ENCODE measurements around the gene BLID. TPM values are rescaled to one million over a fixed set of nuclear protein-coding genes. Genes with fewer than 3 reads are reported as not detected.

BLID gene
- total and polyA plus RNA-seq, 2 experiments from 2014 or later = not detected

DNA sequence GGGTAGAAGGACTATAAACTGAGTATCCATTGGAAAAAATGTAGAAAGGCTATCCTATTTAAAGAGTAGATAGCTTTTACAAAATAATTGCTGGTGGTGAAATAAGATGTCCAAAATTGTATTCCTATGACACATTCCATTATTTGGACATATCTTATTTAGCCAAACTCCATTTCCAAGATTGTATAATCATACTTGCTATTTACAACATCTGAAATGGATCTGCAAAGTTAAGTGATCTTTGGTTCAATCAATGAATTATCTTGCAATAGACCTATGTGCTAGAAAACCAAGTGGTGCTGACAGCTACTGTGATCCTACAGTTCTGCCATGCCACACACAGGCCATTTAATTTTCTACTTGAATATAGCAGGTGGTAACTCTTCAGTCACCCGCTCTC, 11.0 kb upstream of the BLID start (continued):
- TF ChIP-seq, protein P1, sequence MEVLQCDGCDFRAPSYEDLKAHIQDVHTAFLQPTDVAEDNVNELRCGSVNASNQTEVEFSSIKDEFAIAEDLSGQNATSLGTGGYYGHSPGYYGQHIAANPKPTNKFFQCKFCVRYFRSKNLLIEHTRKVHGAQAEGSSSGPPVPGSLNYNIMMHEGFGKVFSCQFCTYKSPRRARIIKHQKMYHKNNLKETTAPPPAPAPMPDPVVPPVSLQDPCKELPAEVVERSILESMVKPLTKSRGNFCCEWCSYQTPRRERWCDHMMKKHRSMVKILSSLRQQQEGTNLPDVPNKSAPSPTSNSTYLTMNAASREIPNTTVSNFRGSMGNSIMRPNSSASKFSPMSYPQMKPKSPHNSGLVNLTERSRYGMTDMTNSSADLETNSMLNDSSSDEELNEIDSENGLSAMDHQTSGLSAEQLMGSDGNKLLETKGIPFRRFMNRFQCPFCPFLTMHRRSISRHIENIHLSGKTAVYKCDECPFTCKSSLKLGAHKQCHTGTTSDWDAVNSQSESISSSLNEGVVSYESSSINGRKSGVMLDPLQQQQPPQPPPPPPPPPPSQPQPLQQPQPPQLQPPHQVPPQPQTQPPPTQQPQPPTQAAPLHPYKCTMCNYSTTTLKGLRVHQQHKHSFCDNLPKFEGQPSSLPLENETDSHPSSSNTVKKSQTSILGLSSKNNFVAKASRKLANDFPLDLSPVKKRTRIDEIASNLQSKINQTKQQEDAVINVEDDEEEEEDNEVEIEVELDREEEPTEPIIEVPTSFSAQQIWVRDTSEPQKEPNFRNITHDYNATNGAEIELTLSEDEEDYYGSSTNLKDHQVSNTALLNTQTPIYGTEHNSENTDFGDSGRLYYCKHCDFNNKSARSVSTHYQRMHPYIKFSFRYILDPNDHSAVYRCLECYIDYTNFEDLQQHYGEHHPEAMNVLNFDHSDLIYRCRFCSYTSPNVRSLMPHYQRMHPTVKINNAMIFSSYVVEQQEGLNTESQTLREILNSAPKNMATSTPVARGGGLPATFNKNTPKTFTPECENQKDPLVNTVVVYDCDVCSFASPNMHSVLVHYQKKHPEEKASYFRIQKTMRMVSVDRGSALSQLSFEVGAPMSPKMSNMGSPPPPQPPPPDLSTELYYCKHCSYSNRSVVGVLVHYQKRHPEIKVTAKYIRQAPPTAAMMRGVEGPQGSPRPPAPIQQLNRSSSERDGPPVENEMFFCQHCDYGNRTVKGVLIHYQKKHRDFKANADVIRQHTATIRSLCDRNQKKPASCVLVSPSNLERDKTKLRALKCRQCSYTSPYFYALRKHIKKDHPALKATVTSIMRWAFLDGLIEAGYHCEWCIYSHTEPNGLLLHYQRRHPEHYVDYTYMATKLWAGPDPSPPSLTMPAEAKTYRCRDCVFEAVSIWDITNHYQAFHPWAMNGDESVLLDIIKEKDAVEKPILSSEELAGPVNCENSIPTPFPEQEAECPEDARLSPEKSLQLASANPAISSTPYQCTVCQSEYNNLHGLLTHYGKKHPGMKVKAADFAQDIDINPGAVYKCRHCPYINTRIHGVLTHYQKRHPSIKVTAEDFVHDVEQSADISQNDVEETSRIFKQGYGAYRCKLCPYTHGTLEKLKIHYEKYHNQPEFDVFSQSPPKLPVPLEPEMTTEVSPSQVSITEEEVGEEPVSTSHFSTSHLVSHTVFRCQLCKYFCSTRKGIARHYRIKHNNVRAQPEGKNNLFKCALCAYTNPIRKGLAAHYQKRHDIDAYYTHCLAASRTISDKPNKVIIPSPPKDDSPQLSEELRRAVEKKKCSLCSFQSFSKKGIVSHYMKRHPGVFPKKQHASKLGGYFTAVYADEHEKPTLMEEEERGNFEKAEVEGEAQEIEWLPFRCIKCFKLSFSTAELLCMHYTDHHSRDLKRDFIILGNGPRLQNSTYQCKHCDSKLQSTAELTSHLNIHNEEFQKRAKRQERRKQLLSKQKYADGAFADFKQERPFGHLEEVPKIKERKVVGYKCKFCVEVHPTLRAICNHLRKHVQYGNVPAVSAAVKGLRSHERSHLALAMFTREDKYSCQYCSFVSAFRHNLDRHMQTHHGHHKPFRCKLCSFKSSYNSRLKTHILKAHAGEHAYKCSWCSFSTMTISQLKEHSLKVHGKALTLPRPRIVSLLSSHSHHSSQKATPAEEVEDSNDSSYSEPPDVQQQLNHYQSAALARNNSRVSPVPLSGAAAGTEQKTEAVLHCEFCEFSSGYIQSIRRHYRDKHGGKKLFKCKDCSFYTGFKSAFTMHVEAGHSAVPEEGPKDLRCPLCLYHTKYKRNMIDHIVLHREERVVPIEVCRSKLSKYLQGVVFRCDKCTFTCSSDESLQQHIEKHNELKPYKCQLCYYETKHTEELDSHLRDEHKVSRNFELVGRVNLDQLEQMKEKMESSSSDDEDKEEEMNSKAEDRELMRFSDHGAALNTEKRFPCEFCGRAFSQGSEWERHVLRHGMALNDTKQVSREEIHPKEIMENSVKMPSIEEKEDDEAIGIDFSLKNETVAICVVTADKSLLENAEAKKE (CRISPR knock-in tag; IDR thresholded peaks at IDR 0.05) = no peak

DNA sequence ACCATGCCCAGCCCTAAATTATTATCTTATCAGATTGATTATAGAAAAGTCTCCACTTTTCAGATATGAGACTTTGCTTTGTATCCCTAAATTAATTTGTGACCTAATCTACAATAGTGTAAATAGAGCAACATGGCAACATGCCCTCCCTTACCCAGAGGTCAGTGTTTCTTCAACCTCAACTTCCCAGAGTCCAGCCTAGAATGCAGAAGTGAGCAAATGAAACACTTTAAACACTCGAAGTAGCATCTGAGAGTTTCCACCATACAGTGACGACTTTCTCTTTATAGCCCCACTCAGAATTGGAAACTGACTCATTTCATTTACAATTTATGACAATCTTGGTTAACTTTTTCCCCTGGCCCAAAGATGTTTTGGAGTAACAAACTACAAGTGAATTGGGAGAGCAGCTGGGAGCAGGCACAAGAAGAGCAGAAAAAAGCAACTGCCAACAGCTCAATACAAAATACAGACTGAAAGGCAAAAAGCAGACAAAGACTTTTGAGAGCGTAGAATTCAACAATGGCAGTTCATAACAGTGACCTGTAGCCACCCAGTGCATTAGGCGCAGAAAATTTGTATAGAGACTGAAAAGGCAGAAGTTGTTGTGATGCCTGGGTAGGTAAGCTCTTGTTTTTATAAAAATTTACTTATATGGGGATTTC, 10.1 kb upstream of the BLID start:
- Histone ChIP-seq H3K36me3 (ENCODE audit: insufficient read depth) (no peaks in the 10 kb centered on the region), H3F3A (replicated peaks; ENCODE audit: low read depth) (no peaks in the 10 kb centered on the region), H3K79me2 (replicated peaks; ENCODE audit: insufficient read depth) (no peaks in the 10 kb centered on the region), H3K4me2 (no peak overlapping the region), H3K27me3 (ENCODE audit: insufficient read depth) (no peaks in the 10 kb centered on the region), H3K4me1 (ENCODE audit: insufficient read depth) (no peaks in the 10 kb centered on the region), H2AFZ (no peak overlapping the region), H3K9me2 (ENCODE audit: insufficient read depth) (peaks cover 8% of the 10 kb centered on the region; the same call in 1 of the 2 replicates), H3K4me3 (no peak overlapping the region), H3K27ac (ENCODE audit: low read depth) (no peak overlapping the region), H4K20me1 (replicated peaks; ENCODE audit: insufficient read depth) (no peaks in the 10 kb centered on the region)
- TF ChIP-seq, protein P2, sequence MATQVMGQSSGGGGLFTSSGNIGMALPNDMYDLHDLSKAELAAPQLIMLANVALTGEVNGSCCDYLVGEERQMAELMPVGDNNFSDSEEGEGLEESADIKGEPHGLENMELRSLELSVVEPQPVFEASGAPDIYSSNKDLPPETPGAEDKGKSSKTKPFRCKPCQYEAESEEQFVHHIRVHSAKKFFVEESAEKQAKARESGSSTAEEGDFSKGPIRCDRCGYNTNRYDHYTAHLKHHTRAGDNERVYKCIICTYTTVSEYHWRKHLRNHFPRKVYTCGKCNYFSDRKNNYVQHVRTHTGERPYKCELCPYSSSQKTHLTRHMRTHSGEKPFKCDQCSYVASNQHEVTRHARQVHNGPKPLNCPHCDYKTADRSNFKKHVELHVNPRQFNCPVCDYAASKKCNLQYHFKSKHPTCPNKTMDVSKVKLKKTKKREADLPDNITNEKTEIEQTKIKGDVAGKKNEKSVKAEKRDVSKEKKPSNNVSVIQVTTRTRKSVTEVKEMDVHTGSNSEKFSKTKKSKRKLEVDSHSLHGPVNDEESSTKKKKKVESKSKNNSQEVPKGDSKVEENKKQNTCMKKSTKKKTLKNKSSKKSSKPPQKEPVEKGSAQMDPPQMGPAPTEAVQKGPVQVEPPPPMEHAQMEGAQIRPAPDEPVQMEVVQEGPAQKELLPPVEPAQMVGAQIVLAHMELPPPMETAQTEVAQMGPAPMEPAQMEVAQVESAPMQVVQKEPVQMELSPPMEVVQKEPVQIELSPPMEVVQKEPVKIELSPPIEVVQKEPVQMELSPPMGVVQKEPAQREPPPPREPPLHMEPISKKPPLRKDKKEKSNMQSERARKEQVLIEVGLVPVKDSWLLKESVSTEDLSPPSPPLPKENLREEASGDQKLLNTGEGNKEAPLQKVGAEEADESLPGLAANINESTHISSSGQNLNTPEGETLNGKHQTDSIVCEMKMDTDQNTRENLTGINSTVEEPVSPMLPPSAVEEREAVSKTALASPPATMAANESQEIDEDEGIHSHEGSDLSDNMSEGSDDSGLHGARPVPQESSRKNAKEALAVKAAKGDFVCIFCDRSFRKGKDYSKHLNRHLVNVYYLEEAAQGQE (IDR thresholded peaks at IDR 0.05; ENCODE audit: unreplicated experiment) = no peak
- TF ChIP-seq, protein P1 (CRISPR knock-in tag; IDR thresholded peaks at IDR 0.05) = no peak
- TF ChIP-seq ZNF331 (CRISPR knock-in tag; IDR thresholded peaks at IDR 0.05; ENCODE audit: low read depth) (no peak), CREB1 (CRISPR knock-in tag; IDR thresholded peaks at IDR 0.05; ENCODE audit: low read depth) (no peak)
- H3K4me1 Mint-ChIP-seq = peaks cover 1% of the 10 kb centered on the region; the same call in 1 of the 3 replicates
- no peak overlapping the region for H3K27ac Mint-ChIP-seq
- DNase-seq (ENCODE audit: low spot score) = no peak
- no peaks in the 10 kb centered on the region for H3K36me3 Mint-ChIP-seq (ENCODE audit: low read depth)
- ATAC-seq = no peak
- peaks cover 4% of the 10 kb centered on the region for H3K27me3 Mint-ChIP-seq (ENCODE audit: insufficient read depth, low read depth, poor library complexity)
- H3K4me3 Mint-ChIP-seq = no peak overlapping the region
- no peaks in the 10 kb centered on the region for H3K9me3 Mint-ChIP-seq

Measured in GM23338 (cell line).